GM18870 (cell line): ENCODE results near the gene STK4.

ENCODE experiments used
- ATAC-seq: cut with Tn5 transposase; IDR thresholded peaks from one replicate; pipeline ENCODE4 v1.9.1; 2021; ENCODE audit warnings: moderate library complexity; ENCODE audit not compliant: unreplicated experiment

The STK4 gene

GRCh38 chr20:45104786-45105185 is 138.5 kb downstream of the STK4 start:
- no peak for ATAC-seq

- ATAC-seq = no peak
Observed at GRCh38 chr20:45105317-45105716, 139.0 kb downstream of the STK4 start.

GRCh38 chr20:45109634-45110033 is 143.3 kb downstream of the STK4 start:
- ATAC-seq = no peak

GRCh38 chr20:45110301-45110700 is 144.0 kb downstream of the STK4 start:
- no peak for ATAC-seq

- no peak for ATAC-seq
Observed at GRCh38 chr20:45111285-45111684, 145.0 kb downstream of the STK4 start.

- no peak for ATAC-seq
Observed at GRCh38 chr20:45111799-45112471, 145.6 kb downstream of the STK4 start.

GRCh38 chr20:45112754-45113153 is 146.4 kb downstream of the STK4 start:
- ATAC-seq = no peak

- no peak for ATAC-seq
Observed at GRCh38 chr20:45113865-45114264, 147.6 kb downstream of the STK4 start.

GRCh38 chr20:45114465-45115385 is 148.4 kb downstream of the STK4 start, which contains the start of gene WFDC5:
Gene WFDC5, minus strand, starts transcription at chr20:45115174. Its CDS starts 91 bp downstream, at chr20:45115083.
- ATAC-seq = no peak

- ATAC-seq = no peak
Observed at GRCh38 chr20:45115386-45115774, 149.1 kb downstream of the STK4 start.

GRCh38 chr20:45115829-45116228 is 149.5 kb downstream of the STK4 start:
- no peak for ATAC-seq

- no peak for ATAC-seq
Observed at GRCh38 chr20:45117581-45117980, 151.3 kb downstream of the STK4 start.

GRCh38 chr20:45118028-45118427 is 151.7 kb downstream of the STK4 start:
- no peak for ATAC-seq

GRCh38 chr20:45119556-45120266 is 153.4 kb downstream of the STK4 start:
- ATAC-seq = no peak

- ATAC-seq = no peak
Observed at GRCh38 chr20:45121388-45121787, 155.1 kb downstream of the STK4 start.

- ATAC-seq = no peak
Observed at GRCh38 chr20:45124365-45124764, 158.1 kb downstream of the STK4 start, which contains the start of gene WFDC12. Gene WFDC12, minus strand, starts transcription at chr20:45124465. Its CDS starts 18 bp downstream, at chr20:45124447.

- ATAC-seq = no peak
Observed at GRCh38 chr20:45128099-45128498, 161.8 kb downstream of the STK4 start.
